Activated CD8-positive, alpha-beta T cell treated with anti-CD3 and anti-CD28 coated beads, Interleukin-2, amount 10 ng/mL, durations not matched to agents 7 days and 5 days (primary cell): ENCODE results near the gene GMPR. TPM values are rescaled to one million over a fixed set of nuclear protein-coding genes. Genes with fewer than 3 reads are reported as not detected.

Experiments
- ATAC-seq: fragments of 150-1000 bp; cut with Tn5 transposase; one replicate; pipeline ENCODE4 v1.10.0; 2021; ENCODE audit warnings: moderate library complexity
- CTCF ChIA-PET: fragments of 350-600 bp; sonication (Branson Sonifier 250); formaldehyde crosslinking; loops from one replicate; lab custom pipeline; 2021; ENCODE audit warnings: antibody characterized with exemption; lab: Charles Lee
- POLR2A ChIA-PET: fragments of 350-600 bp; sonication (Branson Sonifier 250); formaldehyde crosslinking; loops from one replicate; lab custom pipeline; 2021; ENCODE audit warnings: antibody characterized with exemption; lab: Charles Lee
- DNase-seq: peaks from one replicate; pipeline ENCODE4 v3.0.0-alpha.2; 2020
- H3K27ac Mint-ChIP-seq: one replicate; pipeline ENCODE4 v1.8.0; 2021; ENCODE audit warnings: mild to moderate bottlenecking, mixed read lengths
- H3K27me3 Mint-ChIP-seq: one replicate; pipeline ENCODE4 v1.8.0; 2021; ENCODE audit warnings: low read depth, mixed read lengths
- H3K36me3 Mint-ChIP-seq: one replicate; pipeline ENCODE4 v1.8.0; 2021; ENCODE audit warnings: low read depth, mixed read lengths
- H3K4me1 Mint-ChIP-seq: one replicate; pipeline ENCODE4 v1.8.0; 2021; ENCODE audit warnings: low read depth, mixed read lengths
- H3K4me3 Mint-ChIP-seq: one replicate; pipeline ENCODE4 v1.8.0; 2021; ENCODE audit warnings: mild to moderate bottlenecking, mixed read lengths
- H3K9me3 Mint-ChIP-seq: one replicate; pipeline ENCODE4 v1.8.0; 2022; ENCODE audit warnings: mixed read lengths; ENCODE audit not compliant: insufficient read depth
- total RNA-seq, 2 experiments: library from RNA; stranded (reverse); gene quantifications; one replicate each; pipeline ENCODE4 v1.2.3, GENCODE V29; 2021

The GMPR gene
- total RNA-seq, 2 experiments from 2014 or later, result 8.9 to 11.0 TPM

- Mint-ChIP-seq H3K4me1 (no peaks in the 10 kb centered on the region), H3K27me3 (no peaks in the 10 kb centered on the region), H3K4me3 (no peak overlapping the region), H3K27ac (no peak overlapping the region), H3K36me3 (no peaks in the 10 kb centered on the region), H3K9me3 (no peaks in the 10 kb centered on the region)
- DNase-seq, result no peak
- POLR2A ChIA-PET, result no interaction called here
- ATAC-seq, result no peak
- CTCF ChIA-PET, result interaction anchor here (1.1 to 6.9 kb wide), 3 partner anchors 16 to 425 kb away, joined by 4 to 109 read pairs (median 4); partner anchors contain the start of gene ATXN1
These were observed 97.8 kb downstream of the GMPR start for GRCh38 chr6:16336056-16336818.

GRCh38 chr6:16336911-16337294 lies 98.5 kb downstream of the GMPR start:
- no peaks in the 10 kb centered on the region for H3K4me1 Mint-ChIP-seq
- no peaks in the 10 kb centered on the region for H3K9me3 Mint-ChIP-seq
- H3K4me3 Mint-ChIP-seq, result no peak overlapping the region
- no peaks in the 10 kb centered on the region for H3K27me3 Mint-ChIP-seq
- ChIA-PET CTCF (interaction anchor here (0.8 to 6.9 kb wide), 5 partner anchors 16 to 426 kb away, joined by 3 to 109 read pairs (median 4); partner anchors contain the start of gene ATXN1), POLR2A (no interaction called here)
- no peak overlapping the region for H3K27ac Mint-ChIP-seq
- H3K36me3 Mint-ChIP-seq, result no peaks in the 10 kb centered on the region
- ATAC-seq, result no peak
- DNase-seq, result no peak

- Mint-ChIP-seq H3K4me3 (no peak overlapping the region), H3K9me3 (no peaks in the 10 kb centered on the region), H3K27ac (no peak overlapping the region), H3K27me3 (no peaks in the 10 kb centered on the region), H3K36me3 (no peaks in the 10 kb centered on the region), H3K4me1 (no peaks in the 10 kb centered on the region)
- ChIA-PET POLR2A (no interaction called here), CTCF (interaction anchor here (0.8 to 1.5 kb wide), 4 partner anchors 174 to 426 kb away, joined by 3 to 4 read pairs (median 4); partner anchors contain the start of gene ATXN1)
- no peak for ATAC-seq
- DNase-seq, result no peak
These were observed 99.0 kb downstream of the GMPR start for GRCh38 chr6:16337295-16337975.

- Mint-ChIP-seq H3K27ac (no peak overlapping the region), H3K9me3 (no peaks in the 10 kb centered on the region)
These were observed 100.3 kb downstream of the GMPR start for GRCh38 chr6:16338577-16339264.

GRCh38 chr6:16339265-16339587 lies 100.8 kb downstream of the GMPR start:
- no peak overlapping the region for H3K27ac Mint-ChIP-seq
- H3K9me3 Mint-ChIP-seq, result no peaks in the 10 kb centered on the region
- DNase-seq (no peak), ATAC-seq (no peak)
- H3K36me3 Mint-ChIP-seq, result no peaks in the 10 kb centered on the region
- ChIA-PET CTCF (interaction anchor here (0.8 to 2.0 kb wide), 2 partner anchors 17 to 71 kb away, joined by 3 to 4 read pairs; no protein-coding TSS in a partner anchor), POLR2A (no interaction called here)
- H3K27me3 Mint-ChIP-seq, result no peaks in the 10 kb centered on the region
- H3K4me1 Mint-ChIP-seq, result no peaks in the 10 kb centered on the region
- no peak overlapping the region for H3K4me3 Mint-ChIP-seq

More at GRCh38 chr6:16338577-16339264, 100.3 kb downstream of the GMPR start:
- ChIA-PET CTCF (interaction anchor here (0.8 to 2.0 kb wide), 2 partner anchors 16 to 71 kb away, joined by 3 to 4 read pairs; no protein-coding TSS in a partner anchor), POLR2A (no interaction called here)
- Mint-ChIP-seq H3K4me3 (no peak overlapping the region), H3K27me3 (no peaks in the 10 kb centered on the region), H3K36me3 (no peaks in the 10 kb centered on the region), H3K4me1 (no peaks in the 10 kb centered on the region)
- no peak for DNase-seq
- ATAC-seq, result no peak

- no peaks in the 10 kb centered on the region for H3K27me3 Mint-ChIP-seq
- no peaks in the 10 kb centered on the region for H3K36me3 Mint-ChIP-seq
- no peak overlapping the region for H3K27ac Mint-ChIP-seq
- ChIA-PET CTCF (interaction anchor here (5.9 kb wide), 1 partner anchor 10 kb away, joined by 28 read pairs; no protein-coding TSS in a partner anchor), POLR2A (no interaction called here)
- H3K4me3 Mint-ChIP-seq, result no peak overlapping the region
- H3K9me3 Mint-ChIP-seq, result no peaks in the 10 kb centered on the region
- ATAC-seq, result no peak
- DNase-seq, result no peak
- H3K4me1 Mint-ChIP-seq, result no peaks in the 10 kb centered on the region
These were observed 105.2 kb downstream of the GMPR start for GRCh38 chr6:16343593-16343992.

- no peaks in the 10 kb centered on the region for H3K27me3 Mint-ChIP-seq
- H3K4me3 Mint-ChIP-seq, result no peak overlapping the region
- H3K4me1 Mint-ChIP-seq, result no peaks in the 10 kb centered on the region
- CTCF ChIA-PET, result interaction anchor here (5.9 kb wide), 1 partner anchor 11 kb away, joined by 28 read pairs; no protein-coding TSS in a partner anchor
- H3K9me3 Mint-ChIP-seq, result no peaks in the 10 kb centered on the region
- DNase-seq, result no peak
- POLR2A ChIA-PET, result no interaction called here
- no peak overlapping the region for H3K27ac Mint-ChIP-seq
- no peak for ATAC-seq
- no peaks in the 10 kb centered on the region for H3K36me3 Mint-ChIP-seq
These were observed 106.4 kb downstream of the GMPR start for GRCh38 chr6:16344756-16345155.

Other genes with a start within 250 kb of the GMPR start
- 10 to 100 TPM; 17.3 to 17.6 TPM for gene MYLIP, start 109.5 kb upstream of the GMPR start, total RNA-seq